ENCODE data around the gene PKM. TPM values are rescaled to one million over a fixed set of nuclear protein-coding genes. Genes with fewer than 3 reads are reported as not detected.

PKM gene
- total RNA-seq, 1 experiment from 2014 or later = 1,007 TPM

DNA sequence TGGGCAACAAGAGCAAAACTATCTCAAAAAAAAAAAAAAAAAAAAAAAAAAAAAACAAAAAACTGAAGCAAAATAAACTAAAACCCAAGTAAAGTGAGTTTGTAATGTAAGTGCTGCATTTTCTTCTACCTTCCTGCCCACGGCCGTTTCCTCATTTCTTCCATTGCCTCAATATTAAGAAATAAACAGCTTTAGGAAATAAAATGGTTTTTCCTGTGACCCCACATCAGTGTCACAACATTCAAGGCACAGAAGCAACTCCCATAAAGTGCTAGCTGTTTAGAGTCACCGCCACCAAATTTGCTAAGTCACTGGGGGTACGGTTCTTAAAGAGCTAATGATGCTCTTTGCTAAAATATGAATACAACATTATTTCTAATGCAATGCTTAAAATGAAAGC is 3.3 kb downstream of the PKM start:
- Histone ChIP-seq H3K27me3 (ENCODE audit: control insufficient read depth, insufficient read depth, low read length) (no peaks in the 10 kb centered on the region), H3K4me3 (ENCODE audit: insufficient read depth, low read depth, low read length) (no peak overlapping the region; the same call in 1 of the 2 replicates), H3K36me3 (replicated peaks; ENCODE audit: control insufficient read depth, insufficient read depth, low read length) (peaks cover 5% of the 10 kb centered on the region)
- DNase-seq = no peak

DNA sequence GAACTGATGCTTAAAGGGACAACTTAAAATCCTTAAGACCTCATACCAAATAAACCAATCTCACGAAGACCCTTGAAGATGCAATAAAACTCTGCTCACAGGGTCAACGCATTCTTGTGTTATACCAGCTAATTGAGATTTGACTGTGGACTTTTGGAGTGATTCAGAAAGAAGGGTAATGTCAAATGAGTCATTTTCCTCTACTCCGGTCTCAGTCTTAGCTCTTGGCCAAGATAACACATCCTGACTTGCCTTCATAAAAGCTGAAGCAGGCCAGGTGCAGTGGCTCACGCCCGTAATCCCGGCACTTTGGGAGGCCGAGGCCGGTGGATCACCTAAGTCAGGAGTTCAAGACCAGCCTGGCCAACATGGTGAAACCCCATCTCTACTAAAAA is 3.8 kb downstream of the PKM start:
- H3K27me3 ChIP-seq (ENCODE audit: control insufficient read depth, insufficient read depth, low read length) = no peaks in the 10 kb centered on the region
- peaks cover 9% of the 10 kb centered on the region for H3K36me3 ChIP-seq (replicated peaks; ENCODE audit: control insufficient read depth, insufficient read depth, low read length)
- H3K4me3 ChIP-seq (ENCODE audit: insufficient read depth, low read depth, low read length) = no peak overlapping the region; the same call in 1 of the 2 replicates
- no peak for DNase-seq

DNA sequence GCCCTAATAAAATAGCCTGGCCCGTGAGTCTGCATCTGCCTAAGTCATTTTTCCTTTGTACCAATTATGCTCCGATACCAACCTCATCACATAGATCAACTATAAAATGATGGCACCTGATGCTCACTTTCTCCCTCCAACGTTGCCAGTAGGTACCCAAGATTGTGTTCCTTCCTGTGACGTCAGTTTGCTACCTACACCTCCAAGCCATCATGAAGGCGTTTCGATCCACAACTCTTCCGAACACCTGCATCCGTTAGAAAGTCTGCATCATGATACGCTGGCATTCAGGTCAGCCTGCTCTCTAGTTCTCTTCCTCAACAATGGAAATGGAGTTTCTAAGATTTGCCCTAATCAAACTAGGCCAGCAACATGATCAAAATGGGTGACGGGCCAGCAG is 7.7 kb downstream of the PKM start:
- H3K36me3 ChIP-seq (replicated peaks; ENCODE audit: control insufficient read depth, insufficient read depth, low read length) = peaks cover 30% of the 10 kb centered on the region
- DNase-seq = no peak
- no peak overlapping the region for H3K4me3 ChIP-seq (ENCODE audit: insufficient read depth, low read depth, low read length)
- H3K27me3 ChIP-seq (ENCODE audit: control insufficient read depth, insufficient read depth, low read length) = no peaks in the 10 kb centered on the region

DNA sequence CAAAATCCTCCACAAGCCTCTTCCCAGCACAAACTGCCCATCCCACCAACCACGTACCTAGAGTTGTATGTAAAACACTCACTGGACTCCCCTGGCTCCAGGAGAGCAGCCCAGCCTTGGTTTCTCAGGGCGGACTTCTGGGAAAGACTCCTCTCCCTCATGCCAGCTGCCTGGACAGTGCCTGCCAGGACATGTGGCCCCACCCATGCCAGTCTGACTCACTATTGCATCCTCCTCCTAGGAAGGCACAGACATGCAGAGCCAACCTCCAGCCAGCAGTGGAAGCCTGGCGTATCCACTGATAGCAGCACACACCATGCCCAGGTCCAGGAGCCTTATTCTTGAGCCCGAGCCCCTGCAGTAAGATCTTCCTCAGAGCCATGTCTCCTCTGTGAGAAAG is 8.6 kb downstream of the PKM start:
- peaks cover 36% of the 10 kb centered on the region for H3K36me3 ChIP-seq (replicated peaks; ENCODE audit: control insufficient read depth, insufficient read depth, low read length)
- no peaks in the 10 kb centered on the region for H3K27me3 ChIP-seq (ENCODE audit: control insufficient read depth, insufficient read depth, low read length)
- no peak overlapping the region for H3K4me3 ChIP-seq (ENCODE audit: insufficient read depth, low read depth, low read length)
- no peak for DNase-seq

DNA sequence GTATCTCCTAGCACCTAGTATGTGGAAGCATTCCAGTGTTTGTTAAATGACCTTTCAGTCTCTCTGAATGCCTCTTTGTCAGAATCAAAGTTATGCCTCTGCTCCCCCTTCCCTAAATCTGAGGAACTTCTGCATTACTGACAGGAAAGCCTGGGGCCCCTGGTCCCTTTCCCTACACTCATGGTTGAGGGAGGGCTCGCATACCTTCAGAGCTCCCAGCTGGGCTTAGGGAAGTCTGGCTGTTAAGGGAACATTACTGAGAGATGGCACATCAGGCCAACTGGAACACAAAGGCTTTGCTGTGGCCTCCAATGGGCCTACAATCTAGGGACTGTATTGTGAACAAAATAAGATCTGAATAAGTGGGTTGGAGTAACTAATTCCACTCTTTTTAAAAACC is 10.3 kb downstream of the PKM start:
- no peak for DNase-seq
- H3K36me3 ChIP-seq (replicated peaks; ENCODE audit: control insufficient read depth, insufficient read depth, low read length) = peaks cover 50% of the 10 kb centered on the region
- no peaks in the 10 kb centered on the region for H3K27me3 ChIP-seq (ENCODE audit: control insufficient read depth, insufficient read depth, low read length)
- no peak overlapping the region for H3K4me3 ChIP-seq (ENCODE audit: insufficient read depth, low read depth, low read length)

DNA sequence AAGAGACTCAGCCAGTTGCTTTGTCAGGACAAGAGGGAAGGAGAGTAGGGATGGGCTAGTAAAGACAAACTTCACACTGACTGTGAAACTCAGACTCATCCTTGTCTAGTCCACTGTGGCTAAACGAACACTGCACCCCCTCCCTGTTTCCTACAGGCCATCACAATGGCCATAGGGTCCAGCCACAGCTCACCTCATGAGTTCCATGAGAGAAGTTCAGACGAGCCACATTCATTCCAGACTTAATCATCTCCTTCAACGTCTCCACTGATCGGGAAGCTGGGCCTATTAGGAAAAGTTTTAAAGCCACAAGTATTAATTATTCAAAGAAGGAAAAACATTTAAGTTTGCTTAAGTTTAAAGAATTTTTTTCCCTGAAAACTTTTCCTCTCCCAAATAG is 13.8 kb downstream of the PKM start:
- Histone ChIP-seq H3K27me3 (ENCODE audit: control insufficient read depth, insufficient read depth, low read length) (no peaks in the 10 kb centered on the region), H3K4me3 (ENCODE audit: insufficient read depth, low read depth, low read length) (no peak overlapping the region), H3K36me3 (replicated peaks; ENCODE audit: control insufficient read depth, insufficient read depth, low read length) (peaks cover 53% of the 10 kb centered on the region)
- no peak for DNase-seq

DNA sequence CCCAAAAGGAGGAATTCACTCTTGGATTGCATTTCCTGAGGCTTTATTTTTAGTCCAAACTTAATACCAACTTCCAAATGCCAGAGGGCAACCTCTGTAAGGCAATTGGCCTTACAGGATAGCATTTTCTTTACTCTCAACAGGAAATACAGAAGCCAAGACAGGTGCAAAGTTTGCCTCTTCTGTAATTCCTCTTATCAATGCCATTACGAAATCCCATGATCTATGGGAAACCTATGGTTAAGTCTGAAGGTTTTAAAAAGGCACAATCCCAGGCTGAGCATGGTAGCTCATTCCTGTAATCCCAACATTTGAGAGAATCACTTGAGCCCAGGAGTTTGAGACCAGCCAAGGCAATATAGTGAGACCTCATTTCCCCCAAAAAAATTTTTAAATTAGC is 14.9 kb downstream of the PKM start:
- Histone ChIP-seq H3K27me3 (ENCODE audit: control insufficient read depth, insufficient read depth, low read length) (no peaks in the 10 kb centered on the region), H3K4me3 (ENCODE audit: insufficient read depth, low read depth, low read length) (no peak overlapping the region), H3K36me3 (replicated peaks; ENCODE audit: control insufficient read depth, insufficient read depth, low read length) (peaks cover 59% of the 10 kb centered on the region)
- no peak for DNase-seq

DNA sequence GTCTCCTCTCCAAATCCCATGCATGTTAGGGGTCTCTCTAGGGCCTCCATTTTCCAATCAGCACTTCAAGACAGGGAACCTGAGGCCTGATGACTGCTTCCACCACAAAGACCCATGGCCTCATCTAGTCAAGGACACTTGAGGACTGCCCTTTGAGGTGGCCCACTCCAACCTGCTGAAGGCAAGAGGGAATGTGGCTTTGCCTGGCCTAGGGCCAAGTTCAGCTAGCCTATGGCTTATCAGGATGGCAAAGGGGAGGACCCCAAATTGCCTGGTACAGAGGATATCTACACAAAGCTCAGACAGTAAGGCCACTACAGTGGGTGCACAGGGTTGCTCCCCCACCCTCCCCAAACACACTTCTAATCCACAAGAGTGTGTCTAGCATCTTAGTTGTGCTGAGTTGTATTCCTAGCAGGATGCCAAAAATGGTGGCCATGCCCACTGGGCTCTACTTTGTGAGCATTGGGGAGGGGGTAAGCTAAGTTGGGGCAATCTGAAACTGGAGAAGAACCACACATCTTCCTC is 23.4 kb downstream of the PKM start:
- H3K27me3 ChIP-seq (ENCODE audit: control insufficient read depth, insufficient read depth, low read length) = no peaks in the 10 kb centered on the region
- no peak overlapping the region for H3K4me3 ChIP-seq (ENCODE audit: insufficient read depth, low read depth, low read length)
- DNase-seq = no peak
- H3K36me3 ChIP-seq (replicated peaks; ENCODE audit: control insufficient read depth, insufficient read depth, low read length) = peaks cover 85% of the 10 kb centered on the region

DNA sequence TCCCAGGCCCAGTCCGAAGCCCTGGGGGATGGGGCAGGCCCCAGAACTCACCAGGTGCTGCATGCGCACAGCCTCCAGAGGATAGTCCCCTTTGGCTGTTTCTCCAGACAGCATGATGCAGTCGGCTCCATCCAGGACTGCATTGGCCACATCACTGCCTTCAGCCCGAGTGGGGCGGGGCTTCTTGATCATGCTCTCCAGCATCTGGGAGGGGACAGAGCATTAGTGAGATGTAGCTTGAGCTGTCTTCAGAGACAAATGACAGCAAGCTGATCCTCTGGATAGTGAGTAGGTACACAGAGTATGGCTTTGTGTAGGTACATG is 24.4 kb downstream of the PKM start:
- H3K27me3 ChIP-seq (ENCODE audit: control insufficient read depth, insufficient read depth, low read length) = no peaks in the 10 kb centered on the region
- DNase-seq = no peak
- no peak overlapping the region for H3K4me3 ChIP-seq (ENCODE audit: insufficient read depth, low read depth, low read length)
- H3K36me3 ChIP-seq (replicated peaks; ENCODE audit: control insufficient read depth, insufficient read depth, low read length) = peaks cover 90% of the 10 kb centered on the region

DNA sequence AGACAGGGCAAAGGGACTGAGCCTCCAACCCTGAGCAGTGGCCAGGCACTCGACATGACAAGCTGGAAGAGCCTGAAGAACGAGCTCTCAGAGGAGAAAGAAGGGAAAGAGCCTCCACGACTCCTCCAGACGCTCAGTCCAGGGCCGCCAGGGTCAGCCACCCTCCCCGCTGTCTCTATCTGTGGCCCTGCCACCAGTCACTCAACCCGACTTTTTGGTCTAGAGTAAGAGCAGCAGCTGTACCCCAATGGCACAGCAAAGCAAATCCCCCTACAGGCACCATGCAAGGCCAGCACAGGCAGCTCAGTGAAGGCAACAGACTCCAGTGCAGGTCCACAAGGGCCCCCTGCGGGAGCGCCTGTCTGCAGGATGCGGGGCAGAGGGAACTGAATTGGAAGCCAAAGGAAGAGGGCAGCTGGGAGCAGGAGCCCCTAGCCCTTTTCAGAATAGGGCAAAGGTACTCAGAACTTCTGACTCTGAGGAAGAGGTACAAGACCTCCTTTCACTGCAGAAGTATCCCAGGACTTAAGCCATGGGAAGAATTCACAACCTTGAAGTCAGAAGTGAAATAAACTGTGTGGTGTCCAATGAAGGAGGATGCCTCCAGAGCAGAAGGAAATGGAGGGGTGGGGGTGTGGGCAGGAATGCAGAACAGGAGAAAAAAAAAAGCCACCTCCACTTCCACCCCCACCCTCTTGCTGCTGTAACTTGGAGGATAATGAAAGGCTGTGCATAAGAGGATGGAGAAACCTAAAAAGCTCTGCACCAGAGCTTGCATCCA is 24.9 kb downstream of the PKM start:
- Histone ChIP-seq H3K27me3 (ENCODE audit: control insufficient read depth, insufficient read depth, low read length) (no peaks in the 10 kb centered on the region), H3K36me3 (replicated peaks; ENCODE audit: control insufficient read depth, insufficient read depth, low read length) (peaks cover 91% of the 10 kb centered on the region), H3K4me3 (ENCODE audit: insufficient read depth, low read depth, low read length) (no peak overlapping the region)
- DNase-seq = no peak

DNA sequence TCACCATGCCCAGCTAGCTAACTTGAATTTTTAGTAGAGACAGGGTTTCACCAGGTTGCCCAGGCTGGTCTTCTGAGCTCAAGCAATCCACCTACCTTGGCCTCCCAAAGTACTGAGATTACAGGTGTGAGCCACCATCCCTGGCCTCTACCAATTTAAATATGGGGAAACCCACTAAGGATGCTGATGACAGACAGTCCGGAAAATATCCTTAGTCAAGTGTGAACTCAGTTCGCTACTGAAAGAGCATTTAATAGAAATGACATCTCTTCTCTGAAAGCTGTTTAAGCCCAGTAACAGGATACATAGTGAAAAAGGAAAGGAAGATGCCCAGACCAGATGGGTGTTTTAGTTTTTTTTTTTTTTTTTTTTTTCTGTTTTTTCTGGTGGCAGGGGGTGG is 25.7 kb downstream of the PKM start:
- Histone ChIP-seq H3K36me3 (replicated peaks; ENCODE audit: control insufficient read depth, insufficient read depth, low read length) (peaks cover 93% of the 10 kb centered on the region), H3K4me3 (ENCODE audit: insufficient read depth, low read depth, low read length) (no peak overlapping the region), H3K27me3 (ENCODE audit: control insufficient read depth, insufficient read depth, low read length) (no peaks in the 10 kb centered on the region)
- no peak for DNase-seq

DNA sequence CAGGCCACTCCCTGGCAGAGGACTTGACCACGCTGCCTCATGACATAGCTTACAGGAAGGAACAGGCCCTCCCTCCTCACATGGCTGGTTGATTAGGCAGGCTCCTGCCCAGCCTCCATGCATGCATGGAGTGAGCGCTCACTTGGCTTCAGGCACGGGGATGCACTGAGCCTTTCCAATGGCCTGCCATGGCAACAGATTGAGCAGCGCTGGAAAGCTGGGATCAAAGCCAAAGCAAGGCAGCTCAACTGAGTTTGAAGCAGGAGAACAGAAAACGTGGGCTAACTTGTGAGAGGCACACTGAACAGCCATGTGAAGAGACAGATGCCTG is 27.5 kb downstream of the PKM start:
- H3K36me3 ChIP-seq (replicated peaks; ENCODE audit: control insufficient read depth, insufficient read depth, low read length) = peaks cover 92% of the 10 kb centered on the region

DNA sequence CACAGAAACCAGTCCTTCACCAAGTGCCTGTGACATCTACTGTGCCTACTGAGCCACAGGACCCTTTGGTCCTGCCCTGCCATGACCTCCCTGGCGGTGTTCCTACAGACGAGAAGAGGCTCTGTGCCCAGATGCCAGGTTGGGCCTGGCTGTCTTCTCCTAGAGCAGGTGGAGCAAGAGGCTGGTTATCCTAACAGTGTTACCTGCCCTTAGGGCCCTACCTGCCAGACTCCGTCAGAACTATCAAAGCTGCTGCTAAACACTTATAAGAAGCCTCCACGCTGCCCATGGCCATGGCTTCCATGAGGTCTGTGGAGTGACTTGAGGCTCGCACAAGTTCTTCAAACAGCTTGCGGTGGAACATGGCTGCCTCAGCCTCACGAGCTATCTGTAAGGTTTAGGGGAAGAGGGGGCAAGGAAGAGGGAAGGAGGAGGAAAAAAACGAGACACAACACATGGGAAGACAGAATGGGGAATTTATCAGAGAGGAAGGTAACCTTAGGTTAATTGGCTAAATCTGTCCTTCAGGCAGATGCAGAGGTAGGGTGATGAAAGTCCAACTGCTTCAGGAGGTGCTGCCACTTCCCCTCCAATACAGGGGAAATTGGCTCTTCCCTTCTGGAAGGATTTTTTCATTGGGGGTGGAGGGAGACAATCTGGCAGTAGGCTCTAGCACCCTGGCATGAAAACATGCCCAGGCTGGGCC is 28.0 kb downstream of the PKM start:
- Histone ChIP-seq H3K27me3 (ENCODE audit: control insufficient read depth, insufficient read depth, low read length) (no peaks in the 10 kb centered on the region; the same call in 1 of the 2 replicates), H3K36me3 (replicated peaks; ENCODE audit: control insufficient read depth, insufficient read depth, low read length) (peaks cover 88% of the 10 kb centered on the region), H3K4me3 (ENCODE audit: insufficient read depth, low read depth, low read length) (no peak overlapping the region)
- DNase-seq = no peak

More for the DNA sequence above, 27.5 kb downstream of the PKM start:
- Histone ChIP-seq H3K27me3 (ENCODE audit: control insufficient read depth, insufficient read depth, low read length) (no peaks in the 10 kb centered on the region), H3K4me3 (ENCODE audit: insufficient read depth, low read depth, low read length) (no peak overlapping the region)
- DNase-seq = no peak

DNA sequence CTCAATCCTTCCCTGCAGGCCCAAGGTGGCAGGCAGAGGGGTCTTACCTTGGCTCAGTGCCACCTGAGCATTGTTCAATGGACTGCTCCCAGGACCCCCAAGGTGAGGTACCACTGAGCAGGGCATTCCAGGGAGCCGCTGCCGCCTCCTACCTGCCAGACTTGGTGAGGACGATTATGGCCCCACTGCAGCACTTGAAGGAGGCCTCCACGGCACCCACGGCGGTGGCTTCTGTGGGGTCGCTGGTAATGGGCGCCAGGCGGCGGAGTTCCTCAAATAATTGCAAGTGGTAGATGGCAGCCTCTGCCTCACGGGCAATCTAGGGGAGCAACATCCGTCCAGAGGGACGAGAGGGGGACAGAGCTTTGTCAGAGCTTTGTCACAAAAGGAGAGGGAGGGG is 28.7 kb downstream of the PKM start:
- no peak overlapping the region for H3K4me3 ChIP-seq (ENCODE audit: insufficient read depth, low read depth, low read length)
- peaks cover 82% of the 10 kb centered on the region for H3K36me3 ChIP-seq (replicated peaks; ENCODE audit: control insufficient read depth, insufficient read depth, low read length)
- peaks cover under 1% of the 10 kb centered on the region; the same call in 1 of the 2 replicates for H3K27me3 ChIP-seq (ENCODE audit: control insufficient read depth, insufficient read depth, low read length)
- DNase-seq = no peak

DNA sequence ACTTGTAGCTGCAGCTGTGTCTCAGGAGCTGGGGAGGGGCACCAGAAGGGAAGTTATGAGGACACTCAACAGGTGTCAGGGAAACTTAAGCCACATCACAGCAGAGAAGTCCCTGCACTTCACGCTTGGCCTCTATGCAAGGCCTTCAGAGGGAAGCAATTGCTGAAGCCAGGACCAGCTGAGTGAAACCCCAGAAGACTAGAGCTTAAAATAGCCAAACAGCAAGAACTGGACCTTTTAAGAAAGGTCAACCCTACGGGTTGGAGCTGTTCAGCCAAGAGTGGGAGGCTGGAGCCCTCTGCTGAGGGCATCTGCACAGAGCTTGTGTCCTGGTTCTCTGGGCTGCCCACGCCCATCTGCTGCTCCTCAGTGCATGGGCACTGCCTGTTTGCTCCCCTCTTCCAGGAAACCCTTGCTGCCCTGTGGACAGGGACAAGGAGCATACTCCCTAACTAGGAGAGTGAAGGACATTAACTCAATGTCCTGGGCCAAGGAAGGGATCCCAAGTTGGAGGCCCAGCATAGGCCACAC is 29.5 kb downstream of the PKM start:
- Histone ChIP-seq H3K27me3 (ENCODE audit: control insufficient read depth, insufficient read depth, low read length) (peaks cover 9% of the 10 kb centered on the region), H3K4me3 (ENCODE audit: insufficient read depth, low read depth, low read length) (no peak overlapping the region), H3K36me3 (replicated peaks; ENCODE audit: control insufficient read depth, insufficient read depth, low read length) (peaks cover 74% of the 10 kb centered on the region)
- DNase-seq = no peak
